Body of pancreas (tissue), 4 donors: ENCODE measurements around the gene FUT8. TPM values are rescaled to one million over a fixed set of nuclear protein-coding genes. Genes with fewer than 3 reads are reported as not detected.
A peak's percentile ranks its signal among the peaks of the same experiment; 100 is the strongest.

Experiments used
- ATAC-seq: fragments of 150-250 bp; one replicate; pipeline ENCODE4 v1.9.1; 2016
- DNase-seq, 4 donors: peaks; one replicate each; pipeline ENCODE4 v3.0.0-alpha.2; 2019
- H3K27ac ChIP-seq, 4 donors: fragments of 200-600 bp; sonication (generic); 1 replicate in 3 of 4; 2 replicates in 1 of 4; pipeline versions ENCODE4 v1.5.1 to v1.6.1; 2016 to 2019; ENCODE audit warnings: mild to moderate bottlenecking in 1 of 4, mixed read lengths in 1 of 4, moderate library complexity in 1 of 4
- H3K27me3 ChIP-seq, 2 donors: fragments of 200-600 bp; sonication (generic); one replicate each; pipeline ENCODE4 v1.6.0; 2016; ENCODE audit warnings: mild to moderate bottlenecking in 1 of 2
- H3K36me3 ChIP-seq, 2 donors: fragments of 200-600 bp; sonication (generic); replicated peaks in 1 of 2; 2 replicates each; pipeline ENCODE4 v1.5.1; 2016; ENCODE audit warnings: low read depth in 2 of 2; ENCODE audit not compliant: insufficient read depth in 1 of 2
- H3K4me1 ChIP-seq: fragments of 200-600 bp; sonication (generic); one replicate; pipeline ENCODE4 v1.6.0; 2016
- H3K4me3 ChIP-seq, 2 donors: fragments of 200-600 bp; sonication (generic); 1 replicate in 1 of 2; 2 replicates in 1 of 2; pipeline ENCODE4 v1.5.1; 2016 to 2019
- H3K9me3 ChIP-seq, 3 donors: fragments of 200-600 bp; sonication (generic); 1 replicate in 2 of 3; 2 replicates in 1 of 3; pipeline ENCODE4 v1.5.1; 2016
- CTCF ChIP-seq, 7 experiments: fragments of 450-650 bp in 4 of 7; fragments of 200-600 bp in 3 of 7; sonication (generic) in 3 of 7; IDR thresholded peaks; one replicate each; pipeline ENCODE4 v1.5.1; 2016 to 2019; ENCODE audit warnings: antibody characterized with exemption in 7 of 7
- POLR2A ChIP-seq, 3 donors: fragments of 450-650 bp; IDR thresholded peaks; one replicate each; pipeline ENCODE4 v1.6.1; 2016; ENCODE audit warnings: antibody characterized with exemption in 3 of 3, mild to moderate bottlenecking in 2 of 3
- WGBS, 2 donors: methylation state at CpG; one replicate each; pipeline ENCODE4 v1.1.5; 2017; 5-methylcytosine and 5-hydroxymethylcytosine counted together
- intact Hi-C: fragments of 100-400 bp; cut with DNase I; formaldehyde crosslinking; loops from one replicate; pipeline ENCODE4 v1.15.1; 2023
- total RNA-seq, 2 donors: library from RNA; depleted of rRNA; stranded (reverse); fragments of >200 nt; gene quantifications; one replicate each; pipeline ENCODE4 v1.1.0, GENCODE V29; 2016

The FUT8 gene
- total RNA-seq, 2 donors from 2014 or later: 31.1 to 33.0 TPM

DNA sequence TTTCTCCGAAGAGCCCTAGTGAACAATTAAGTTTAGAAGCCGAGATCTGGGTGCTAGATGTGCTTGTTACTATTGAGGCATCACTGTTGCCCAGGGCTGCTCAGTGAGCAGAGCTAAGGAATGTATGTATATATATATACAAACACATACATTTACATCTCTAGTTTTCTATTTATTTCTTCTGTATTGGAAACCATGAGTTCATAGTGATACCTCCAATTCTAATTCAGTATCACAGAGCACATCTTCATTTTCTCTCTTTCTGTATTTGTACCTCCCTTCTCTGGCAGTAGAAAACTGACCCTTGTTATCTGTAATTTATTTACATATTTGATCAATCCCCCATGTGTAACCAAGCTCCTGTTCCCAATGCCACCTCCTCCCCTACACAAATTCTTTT, 40.7 kb upstream of the FUT8 start:
- no peak overlapping the region for H3K4me3 ChIP-seq
- 65 to 98% methylated on average over 2 of the region's 2 CpGs for WGBS, 2 donors
- no peaks in the 10 kb centered on the region for H3K9me3 ChIP-seq
- ATAC-seq (no peak), DNase-seq (no peak)
- no peaks in the 10 kb centered on the region for H3K36me3 ChIP-seq
- no peaks in the 10 kb centered on the region for H3K27me3 ChIP-seq
- H3K27ac ChIP-seq: no peak overlapping the region
- intact Hi-C loops: no loop called here
- TF ChIP-seq CTCF (IDR thresholded peaks at IDR 0.05) (no peak), POLR2A (IDR thresholded peaks at IDR 0.05) (no peak)
- no peaks in the 10 kb centered on the region for H3K4me1 ChIP-seq

- no peak for TF ChIP-seq POLR2A (IDR thresholded peaks at IDR 0.05)
- ATAC-seq: peak; percentile 48
- H3K4me1 ChIP-seq: no peaks in the 10 kb centered on the region
- no peak overlapping the region for H3K27ac ChIP-seq
- no peaks in the 10 kb centered on the region for H3K36me3 ChIP-seq
- no peak overlapping the region for H3K4me3 ChIP-seq
- intact Hi-C loops: no loop called here
- no peaks in the 10 kb centered on the region for H3K9me3 ChIP-seq
- DNase-seq: peak in 2 of 4 donors; percentile 11 to 16
- WGBS, 2 donors: 58 to 63% methylated on average over 15 of the region's 15 CpGs
- H3K27me3 ChIP-seq: no peaks in the 10 kb centered on the region
These were observed 39.4 kb upstream of the FUT8 start for GRCh38 chr14:65373016-65373670.

- no peak overlapping the region for H3K4me3 ChIP-seq
These were observed 38.9 kb upstream of the FUT8 start for GRCh38 chr14:65373671-65374039.

GRCh38 chr14:65377576-65377975, 35.0 kb upstream of the FUT8 start:
- ATAC-seq (no peak), DNase-seq (peak in 1 of 4 donors; percentile 7)
- Histone ChIP-seq H3K27me3 (no peaks in the 10 kb centered on the region), H3K4me1 (no peaks in the 10 kb centered on the region), H3K9me3 (no peaks in the 10 kb centered on the region), H3K27ac (no peak overlapping the region), H3K4me3 (no peak overlapping the region), H3K36me3 (no peaks in the 10 kb centered on the region)
- intact Hi-C loops: no loop called here
- TF ChIP-seq POLR2A (IDR thresholded peaks at IDR 0.05) (no peak), CTCF (IDR thresholded peaks at IDR 0.05) (no peak)
- WGBS, 2 donors: 60 to 63% methylated on average over 4 of the region's 4 CpGs

More at GRCh38 chr14:65373671-65374039, 38.9 kb upstream of the FUT8 start:
- Histone ChIP-seq H3K36me3 (no peaks in the 10 kb centered on the region), H3K27ac (no peak overlapping the region), H3K4me1 (no peaks in the 10 kb centered on the region), H3K27me3 (no peaks in the 10 kb centered on the region), H3K9me3 (no peaks in the 10 kb centered on the region)
- intact Hi-C loops: no loop called here
- WGBS, 2 donors: 60 to 69% methylated on average over 8 of the region's 8 CpGs
- DNase-seq (peak; percentile 10 to 42 (median 32)), ATAC-seq (peak; percentile 74)
- TF ChIP-seq POLR2A (IDR thresholded peaks at IDR 0.05): no peak
- peak in 5 of 7 experiments; percentile 22 to 43 (median 23) for TF ChIP-seq CTCF (IDR thresholded peaks at IDR 0.05)

DNA sequence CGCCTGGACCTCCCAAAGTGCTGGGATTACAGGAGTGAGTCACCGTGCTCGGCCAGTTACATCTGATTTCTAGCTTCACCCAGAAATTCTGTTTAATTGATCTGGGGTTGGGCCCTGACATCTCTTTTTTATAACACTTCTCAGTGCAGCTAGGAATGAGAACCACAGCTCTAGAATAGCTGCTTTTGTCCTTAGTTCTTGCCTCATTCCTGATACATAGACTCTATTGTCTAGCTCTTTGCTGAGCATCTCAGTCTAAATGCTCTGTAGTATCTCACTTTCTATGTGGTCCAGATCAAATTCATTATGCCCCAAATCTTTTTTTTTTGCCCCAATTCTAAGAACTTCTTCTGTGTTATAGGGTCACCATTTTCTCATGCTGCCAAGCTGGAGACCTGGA, 29.9 kb upstream of the FUT8 start:
- Histone ChIP-seq H3K4me3 (no peak overlapping the region), H3K9me3 (no peaks in the 10 kb centered on the region), H3K4me1 (no peaks in the 10 kb centered on the region), H3K27me3 (no peaks in the 10 kb centered on the region), H3K27ac (no peak overlapping the region), H3K36me3 (no peaks in the 10 kb centered on the region)
- no peak for DNase-seq
- intact Hi-C loops: no loop called here
- TF ChIP-seq CTCF (IDR thresholded peaks at IDR 0.05): no peak
- TF ChIP-seq POLR2A (IDR thresholded peaks at IDR 0.05): no peak
- WGBS, 2 donors: 94 to 95% methylated on average over 3 of the region's 3 CpGs
- no peak for ATAC-seq
